HepG2 (cell line): ENCODE measurements around the gene MARCHF5. TPM values are rescaled to one million over a fixed set of nuclear protein-coding genes. Genes with fewer than 3 reads are reported as not detected.

Experiments
- ATAC-seq: fragments of 200-7000 bp; cut with Tn5 transposase; 3 replicates; pipeline ENCODE4 v1.9.1; 2020; ENCODE audit warnings: mild to moderate bottlenecking, moderate library complexity
- BruUV-seq: library from RNA; stranded (reverse); fragments of 400-500 nt; replicated peaks from 2 replicates; lab custom pipeline; 2021; lab: Mats Ljungman, UMichigan
- CTCF ChIA-PET: fragments of 300-600 bp; formaldehyde crosslinking; extraction: SDS; loops from one replicate; lab custom pipeline; 2021; ENCODE audit warnings: low total read pairs, inconsistent platforms, low intra/inter-chr PET ratio; lab: Yijun Ruan, JAX
- POLR2A ChIA-PET: fragments of 350-600 bp; sonication (Branson Sonifier 250); formaldehyde crosslinking; loops from one replicate; lab custom pipeline; 2020; ENCODE audit warnings: antibody characterized with exemption, inconsistent platforms; lab: Yijun Ruan, JAX
- DNase-seq: peaks from one replicate; pipeline ENCODE4 v3.0.0-alpha.2; 2015; ENCODE audit warnings: low spot score
- FAIRE-seq: peaks from 3 replicates; lab custom pipeline; 2011; peaks lifted over from hg19 to GRCh38; lab: Jason Lieb, UNC
- H2AFZ ChIP-seq: one replicate; pipeline ENCODE4 v1.6.1; 2011; ENCODE audit warnings: low read length, inconsistent platforms
- H3K27ac ChIP-seq: fragments of 300-600 bp; 3 replicates; pipeline ENCODE4 v1.8.0; 2011; ENCODE audit warnings: mixed run types, mild to moderate bottlenecking, mixed read lengths, low read length, inconsistent platforms; ENCODE audit not compliant: insufficient read depth; ENCODE audit errors: extremely low read length
- H3K27me3 ChIP-seq, 2 experiments: fragments of 200-600 bp in 1 of 2; 2 replicates in 1 of 2; 3 replicates in 1 of 2; pipeline versions ENCODE4 v1.6.0 to v1.8.0; 2011; ENCODE audit warnings: low read length in 2 of 2, mild to moderate bottlenecking in 2 of 2, moderate library complexity in 2 of 2, inconsistent platforms in 1 of 2; ENCODE audit not compliant: insufficient read depth in 2 of 2, control insufficient read depth in 1 of 2
- H3K36me3 ChIP-seq, 2 experiments: fragments of 200-600 bp in 1 of 2; replicated peaks in 1 of 2; 2 replicates in 1 of 2; 3 replicates in 1 of 2; pipeline versions ENCODE4 v1.5.1 to v1.8.0; 2011; ENCODE audit warnings: low read length in 2 of 2, inconsistent platforms in 1 of 2; ENCODE audit not compliant: insufficient read depth in 2 of 2, control insufficient read depth in 1 of 2
- H3K4me1 ChIP-seq: 2 replicates; pipeline ENCODE4 v1.5.1; 2012; ENCODE audit warnings: low read length, inconsistent platforms; ENCODE audit not compliant: insufficient read depth
- H3K4me2 ChIP-seq: 2 replicates; pipeline ENCODE4 v1.6.0; 2011; ENCODE audit warnings: low read depth, low read length, inconsistent platforms
- H3K4me3 ChIP-seq, 3 experiments: fragments of 200-600 bp in 1 of 3; sonication (generic), shearing (Covaris generic) in 1 of 3; replicated peaks in 1 of 3; 2 replicates each; pipeline ENCODE4 v1.5.1; 2011 to 2016; ENCODE audit warnings: low read length in 3 of 3, inconsistent platforms in 2 of 3, low read depth in 2 of 3, mild to moderate bottlenecking in 2 of 3, control low read depth in 1 of 3, mixed read lengths in 1 of 3; ENCODE audit not compliant: insufficient read depth in 1 of 3
- H3K79me2 ChIP-seq: one replicate; pipeline ENCODE4 v1.6.1; 2011; ENCODE audit warnings: low read length, inconsistent platforms; ENCODE audit not compliant: insufficient read depth
- H3K9ac ChIP-seq: 2 replicates; pipeline ENCODE4 v1.6.0; 2011; ENCODE audit warnings: mild to moderate bottlenecking, low read depth, low read length, inconsistent platforms; ENCODE audit not compliant: insufficient read depth
- H3K9me3 ChIP-seq: 2 replicates; pipeline ENCODE4 v1.5.1; 2012; ENCODE audit warnings: mild to moderate bottlenecking, low read length
- H4K20me1 ChIP-seq: 2 replicates; pipeline ENCODE4 v1.6.0; 2011; ENCODE audit warnings: inconsistent platforms, mild to moderate bottlenecking, low read length, moderate library complexity; ENCODE audit not compliant: insufficient read depth
- KDM4B ChIP-seq: sonication (generic); formaldehyde crosslinking; IDR thresholded peaks from 2 replicates; pipeline ENCODE4 v1.4.0; 2020; ENCODE audit warnings: missing genetic modification reagents
- KLF13 ChIP-seq: sonication (generic); formaldehyde crosslinking; IDR thresholded peaks from 2 replicates; pipeline ENCODE4 v1.4.0; 2020; ENCODE audit warnings: mild to moderate bottlenecking, missing genetic modification reagents
- MAZ ChIP-seq, 2 experiments: sonication (generic) in 1 of 2; formaldehyde crosslinking in 1 of 2; IDR thresholded peaks; 2 replicates each; pipeline versions ENCODE4 v1.5.0 to v1.6.1; 2012 to 2020; ENCODE audit warnings: low read depth in 2 of 2, mild to moderate bottlenecking in 2 of 2, borderline replicate concordance in 1 of 2, improper control_type of control experiment in 1 of 2, low read length in 1 of 2, missing genetic modification reagents in 1 of 2, moderate library complexity in 1 of 2
- RBFOX2 ChIP-seq: fragments of 200-400 bp; formaldehyde crosslinking; IDR thresholded peaks from 2 replicates; pipeline ENCODE4 v1.6.1; 2017; ENCODE audit warnings: low read depth, mild to moderate bottlenecking, low read length
- ZNF607 ChIP-seq: sonication (generic); formaldehyde crosslinking; IDR thresholded peaks from 2 replicates; pipeline ENCODE4 v1.5.1; 2020; ENCODE audit warnings: missing genetic modification reagents, mild to moderate bottlenecking, borderline replicate concordance
- WGBS: methylation state at CpG from one replicate; pipeline ENCODE4 v1.1.6; 2017; ENCODE audit warnings: low lambda C conversion rate; 5-methylcytosine and 5-hydroxymethylcytosine counted together
- in situ Hi-C: cut with HindIII; loops from 2 replicates; pipeline ENCODE4 v1.10.0; 2017; ENCODE audit warnings: low pct_unique_long_range_greater_than_20kb; ENCODE audit not compliant: extremely low pct_ligation_motif_present
- intact Hi-C: fragments of 100-400 bp; cut with micrococcal nuclease; formaldehyde crosslinking; loops from one replicate; pipeline ENCODE4 v1.10.0; 2022; ENCODE audit not compliant: unreplicated experiment
- polyA plus RNA-seq, 8 experiments: library from polyadenylated mRNA; depleted of rRNA in 3 of 8; stranded (reverse) in 7 of 8; unstranded in 1 of 8; fragments of >200 nt; fragmentation: Illumina TruSeq in 4 of 8; extraction: Trizol in 4 of 8; gene quantifications; 2 replicates each; pipeline versions ENCODE4 v1.2.1 to v1.2.3, GENCODE V29; 2011 to 2016; ENCODE audit warnings: low read depth in 4 of 8, missing spikeins in 1 of 8, mixed read lengths in 1 of 8; ENCODE audit not compliant: insufficient read depth in 1 of 8
- total RNA-seq, 5 experiments: library from RNA; depleted of rRNA; stranded (reverse); fragments of >200 nt; fragmentation: Illumina TruSeq; extraction: Trizol; gene quantifications; 2 replicates each; pipeline ENCODE4 v1.2.3, GENCODE V29; 2016; ENCODE audit warnings: low read depth in 1 of 5
- TF ChIP-seq, protein P1 (sequence below): sonication (generic); formaldehyde crosslinking; IDR thresholded peaks from 2 replicates; pipeline ENCODE4 v1.4.0; 2020; ENCODE audit warnings: missing genetic modification reagents, mild to moderate bottlenecking, borderline replicate concordance
- TF ChIP-seq, protein P2 (sequence below): sonication (generic); formaldehyde crosslinking; IDR thresholded peaks from 2 replicates; pipeline ENCODE4 v1.5.1; 2020; ENCODE audit warnings: missing genetic modification reagents, mild to moderate bottlenecking, borderline replicate concordance
- TF ChIP-seq, protein P3 (sequence below): sonication (generic); formaldehyde crosslinking; IDR thresholded peaks from 2 replicates; pipeline ENCODE4 v1.9.0; 2021; ENCODE audit warnings: missing genetic modification reagents, borderline replicate concordance
- TF ChIP-seq, protein P4 (sequence below): sonication (generic); formaldehyde crosslinking; IDR thresholded peaks from 2 replicates; pipeline ENCODE4 v1.4.0; 2020; ENCODE audit warnings: missing genetic modification reagents
- TF ChIP-seq, protein P5 (sequence below): sonication (generic); formaldehyde crosslinking; IDR thresholded peaks from 2 replicates; pipeline ENCODE4 v1.4.0; 2020; ENCODE audit warnings: missing genetic modification reagents
- TF ChIP-seq, protein P6 (sequence below): sonication (generic); formaldehyde crosslinking; IDR thresholded peaks from 2 replicates; pipeline ENCODE4 v1.4.0; 2020; ENCODE audit warnings: missing genetic modification reagents

MARCHF5 gene
- total and polyA plus RNA-seq, 2 of the 13 experiments (the other 11 are each of a cell fraction or from before 2014, with no cell fraction given) = 19.4 to 21.0 TPM

DNA sequence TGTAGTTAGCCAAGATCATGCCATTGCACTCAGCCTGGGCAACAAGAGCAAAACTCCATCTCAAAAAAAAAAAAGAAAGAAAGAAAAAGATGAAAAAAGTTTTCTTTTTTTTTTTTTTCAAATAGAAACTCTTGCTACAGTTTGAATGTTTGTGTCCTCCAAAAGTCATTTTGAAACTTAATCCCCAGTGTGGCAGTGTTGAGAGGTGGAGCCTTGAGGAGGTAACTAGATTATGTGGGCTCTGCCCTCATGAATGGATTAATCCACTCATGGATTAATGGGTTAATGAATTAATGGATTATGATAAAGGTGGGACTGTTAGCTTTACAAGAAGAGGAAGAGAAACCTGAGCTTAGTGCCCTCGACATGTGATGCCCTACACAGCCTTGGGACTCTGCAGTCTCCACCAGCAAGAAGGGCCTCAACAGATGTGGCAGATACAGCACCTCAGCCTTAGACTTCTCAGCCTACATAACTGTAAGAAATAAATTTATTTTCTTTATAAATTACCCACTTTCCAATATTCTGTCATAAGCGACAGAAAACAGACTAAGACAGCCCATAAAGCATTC is 25.2 kb upstream of the MARCHF5 start:
- Histone ChIP-seq H3K9ac (no peak overlapping the region), H4K20me1 (no peaks in the 10 kb centered on the region), H3K27me3 (no peaks in the 10 kb centered on the region; a peak in 1 of 5 replicates), H3K36me3 (no peaks in the 10 kb centered on the region), H3K79me2 (no peaks in the 10 kb centered on the region), H3K27ac (no peak overlapping the region), H3K4me2 (no peak overlapping the region), H3K4me3 (no peak overlapping the region), H2AFZ (no peak overlapping the region), H3K4me1 (no peaks in the 10 kb centered on the region), H3K9me3 (no peaks in the 10 kb centered on the region)
- intact Hi-C loops (no loop called here), in situ Hi-C loops (no loop called here)
- FAIRE-seq = no peak
- 50% methylated on average over 2 of the region's 2 CpGs for WGBS
- no peak for DNase-seq
- POLR2A ChIA-PET = no interaction called here
- ATAC-seq = no peak
- TF ChIP-seq, protein P1, sequence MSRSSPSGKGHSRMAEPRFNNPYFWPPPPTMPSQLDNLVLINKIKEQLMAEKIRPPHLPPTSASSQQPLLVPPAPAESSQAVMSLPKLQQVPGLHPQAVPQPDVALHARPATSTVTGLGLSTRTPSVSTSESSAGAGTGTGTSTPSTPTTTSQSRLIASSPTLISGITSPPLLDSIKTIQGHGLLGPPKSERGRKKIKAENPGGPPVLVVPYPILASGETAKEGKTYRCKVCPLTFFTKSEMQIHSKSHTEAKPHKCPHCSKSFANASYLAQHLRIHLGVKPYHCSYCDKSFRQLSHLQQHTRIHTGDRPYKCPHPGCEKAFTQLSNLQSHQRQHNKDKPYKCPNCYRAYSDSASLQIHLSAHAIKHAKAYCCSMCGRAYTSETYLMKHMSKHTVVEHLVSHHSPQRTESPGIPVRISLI (CRISPR knock-in tag) = no peak
- TF ChIP-seq RBFOX2 = no peak
- TF ChIP-seq, protein P2, sequence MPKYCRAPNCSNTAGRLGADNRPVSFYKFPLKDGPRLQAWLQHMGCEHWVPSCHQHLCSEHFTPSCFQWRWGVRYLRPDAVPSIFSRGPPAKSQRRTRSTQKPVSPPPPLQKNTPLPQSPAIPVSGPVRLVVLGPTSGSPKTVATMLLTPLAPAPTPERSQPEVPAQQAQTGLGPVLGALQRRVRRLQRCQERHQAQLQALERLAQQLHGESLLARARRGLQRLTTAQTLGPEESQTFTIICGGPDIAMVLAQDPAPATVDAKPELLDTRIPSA (CRISPR knock-in tag) = no peak
- TF ChIP-seq, protein P3, sequence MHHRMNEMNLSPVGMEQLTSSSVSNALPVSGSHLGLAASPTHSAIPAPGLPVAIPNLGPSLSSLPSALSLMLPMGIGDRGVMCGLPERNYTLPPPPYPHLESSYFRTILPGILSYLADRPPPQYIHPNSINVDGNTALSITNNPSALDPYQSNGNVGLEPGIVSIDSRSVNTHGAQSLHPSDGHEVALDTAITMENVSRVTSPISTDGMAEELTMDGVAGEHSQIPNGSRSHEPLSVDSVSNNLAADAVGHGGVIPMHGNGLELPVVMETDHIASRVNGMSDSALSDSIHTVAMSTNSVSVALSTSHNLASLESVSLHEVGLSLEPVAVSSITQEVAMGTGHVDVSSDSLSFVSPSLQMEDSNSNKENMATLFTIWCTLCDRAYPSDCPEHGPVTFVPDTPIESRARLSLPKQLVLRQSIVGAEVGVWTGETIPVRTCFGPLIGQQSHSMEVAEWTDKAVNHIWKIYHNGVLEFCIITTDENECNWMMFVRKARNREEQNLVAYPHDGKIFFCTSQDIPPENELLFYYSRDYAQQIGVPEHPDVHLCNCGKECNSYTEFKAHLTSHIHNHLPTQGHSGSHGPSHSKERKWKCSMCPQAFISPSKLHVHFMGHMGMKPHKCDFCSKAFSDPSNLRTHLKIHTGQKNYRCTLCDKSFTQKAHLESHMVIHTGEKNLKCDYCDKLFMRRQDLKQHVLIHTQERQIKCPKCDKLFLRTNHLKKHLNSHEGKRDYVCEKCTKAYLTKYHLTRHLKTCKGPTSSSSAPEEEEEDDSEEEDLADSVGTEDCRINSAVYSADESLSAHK (CRISPR knock-in tag) = no peak
- TF ChIP-seq, protein P4, sequence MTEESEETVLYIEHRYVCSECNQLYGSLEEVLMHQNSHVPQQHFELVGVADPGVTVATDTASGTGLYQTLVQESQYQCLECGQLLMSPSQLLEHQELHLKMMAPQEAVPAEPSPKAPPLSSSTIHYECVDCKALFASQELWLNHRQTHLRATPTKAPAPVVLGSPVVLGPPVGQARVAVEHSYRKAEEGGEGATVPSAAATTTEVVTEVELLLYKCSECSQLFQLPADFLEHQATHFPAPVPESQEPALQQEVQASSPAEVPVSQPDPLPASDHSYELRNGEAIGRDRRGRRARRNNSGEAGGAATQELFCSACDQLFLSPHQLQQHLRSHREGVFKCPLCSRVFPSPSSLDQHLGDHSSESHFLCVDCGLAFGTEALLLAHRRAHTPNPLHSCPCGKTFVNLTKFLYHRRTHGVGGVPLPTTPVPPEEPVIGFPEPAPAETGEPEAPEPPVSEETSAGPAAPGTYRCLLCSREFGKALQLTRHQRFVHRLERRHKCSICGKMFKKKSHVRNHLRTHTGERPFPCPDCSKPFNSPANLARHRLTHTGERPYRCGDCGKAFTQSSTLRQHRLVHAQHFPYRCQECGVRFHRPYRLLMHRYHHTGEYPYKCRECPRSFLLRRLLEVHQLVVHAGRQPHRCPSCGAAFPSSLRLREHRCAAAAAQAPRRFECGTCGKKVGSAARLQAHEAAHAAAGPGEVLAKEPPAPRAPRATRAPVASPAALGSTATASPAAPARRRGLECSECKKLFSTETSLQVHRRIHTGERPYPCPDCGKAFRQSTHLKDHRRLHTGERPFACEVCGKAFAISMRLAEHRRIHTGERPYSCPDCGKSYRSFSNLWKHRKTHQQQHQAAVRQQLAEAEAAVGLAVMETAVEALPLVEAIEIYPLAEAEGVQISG (CRISPR knock-in tag) = no peak
- no peak for TF ChIP-seq MAZ (IDR thresholded peaks at IDR 0.05; ENCODE audit: borderline replicate concordance, low read depth, low read length)
- no peak for TF ChIP-seq MAZ (CRISPR knock-in tag; IDR thresholded peaks at IDR 0.05; ENCODE audit: low read depth)
- no peak for TF ChIP-seq ZNF607 (CRISPR knock-in tag)
- TF ChIP-seq KDM4B (CRISPR knock-in tag) = no peak
- TF ChIP-seq, protein P5, sequence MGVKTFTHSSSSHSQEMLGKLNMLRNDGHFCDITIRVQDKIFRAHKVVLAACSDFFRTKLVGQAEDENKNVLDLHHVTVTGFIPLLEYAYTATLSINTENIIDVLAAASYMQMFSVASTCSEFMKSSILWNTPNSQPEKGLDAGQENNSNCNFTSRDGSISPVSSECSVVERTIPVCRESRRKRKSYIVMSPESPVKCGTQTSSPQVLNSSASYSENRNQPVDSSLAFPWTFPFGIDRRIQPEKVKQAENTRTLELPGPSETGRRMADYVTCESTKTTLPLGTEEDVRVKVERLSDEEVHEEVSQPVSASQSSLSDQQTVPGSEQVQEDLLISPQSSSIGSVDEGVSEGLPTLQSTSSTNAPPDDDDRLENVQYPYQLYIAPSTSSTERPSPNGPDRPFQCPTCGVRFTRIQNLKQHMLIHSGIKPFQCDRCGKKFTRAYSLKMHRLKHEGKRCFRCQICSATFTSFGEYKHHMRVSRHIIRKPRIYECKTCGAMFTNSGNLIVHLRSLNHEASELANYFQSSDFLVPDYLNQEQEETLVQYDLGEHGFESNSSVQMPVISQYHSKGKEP = no peak
- TF ChIP-seq, protein P6, sequence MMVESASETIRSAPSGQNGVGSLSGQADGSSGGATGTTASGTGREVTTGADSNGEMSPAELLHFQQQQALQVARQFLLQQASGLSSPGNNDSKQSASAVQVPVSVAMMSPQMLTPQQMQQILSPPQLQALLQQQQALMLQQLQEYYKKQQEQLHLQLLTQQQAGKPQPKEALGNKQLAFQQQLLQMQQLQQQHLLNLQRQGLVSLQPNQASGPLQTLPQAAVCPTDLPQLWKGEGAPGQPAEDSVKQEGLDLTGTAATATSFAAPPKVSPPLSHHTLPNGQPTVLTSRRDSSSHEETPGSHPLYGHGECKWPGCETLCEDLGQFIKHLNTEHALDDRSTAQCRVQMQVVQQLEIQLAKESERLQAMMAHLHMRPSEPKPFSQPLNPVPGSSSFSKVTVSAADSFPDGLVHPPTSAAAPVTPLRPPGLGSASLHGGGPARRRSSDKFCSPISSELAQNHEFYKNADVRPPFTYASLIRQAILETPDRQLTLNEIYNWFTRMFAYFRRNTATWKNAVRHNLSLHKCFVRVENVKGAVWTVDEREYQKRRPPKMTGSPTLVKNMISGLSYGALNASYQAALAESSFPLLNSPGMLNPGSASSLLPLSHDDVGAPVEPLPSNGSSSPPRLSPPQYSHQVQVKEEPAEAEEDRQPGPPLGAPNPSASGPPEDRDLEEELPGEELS (CRISPR knock-in tag) = no peak
- no peak for TF ChIP-seq KLF13
- CTCF ChIA-PET = no interaction called here
- BruUV-seq = no TSS peak
